ENCODE measurements around the gene EPS8L3.

DNA sequence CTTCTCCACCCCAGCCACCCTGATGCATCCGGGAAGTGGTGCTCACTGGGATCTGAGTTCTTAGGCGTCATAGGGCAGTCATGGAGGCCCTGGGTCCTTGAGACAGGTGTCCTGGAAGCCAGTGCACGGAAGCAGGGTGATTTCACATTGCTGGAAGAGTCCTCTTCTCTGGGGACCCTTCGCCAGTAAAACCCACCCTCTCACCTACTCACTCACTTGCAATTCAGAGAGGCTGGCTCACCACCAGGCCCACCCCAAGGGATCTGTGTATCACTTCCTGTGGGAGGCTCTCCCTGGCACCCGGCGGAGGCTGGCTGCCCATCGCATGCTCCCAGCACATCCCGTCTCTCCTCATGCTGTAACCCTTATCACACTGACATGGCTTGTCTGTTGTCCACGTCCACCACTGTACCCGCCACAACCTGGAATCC lies 40.2 kb upstream of the EPS8L3 start:
- TF ChIP-seq RAD21 (IDR thresholded peaks at IDR 0.05; ENCODE audit: low read depth) (no peak), EZH2 (IDR thresholded peaks at IDR 0.05) (no peak), YY1 (IDR thresholded peaks at IDR 0.05; ENCODE audit: extremely low read depth, insufficient replicate concordance, low read depth, low read length) (no peak), POLR2AphosphoS5 (IDR thresholded peaks at IDR 0.05; ENCODE audit: low read depth, low read length) (no peak), EZH2phosphoT487 (IDR thresholded peaks at IDR 0.05; ENCODE audit: borderline replicate concordance) (no peak)
- TF ChIP-seq, protein P1, sequence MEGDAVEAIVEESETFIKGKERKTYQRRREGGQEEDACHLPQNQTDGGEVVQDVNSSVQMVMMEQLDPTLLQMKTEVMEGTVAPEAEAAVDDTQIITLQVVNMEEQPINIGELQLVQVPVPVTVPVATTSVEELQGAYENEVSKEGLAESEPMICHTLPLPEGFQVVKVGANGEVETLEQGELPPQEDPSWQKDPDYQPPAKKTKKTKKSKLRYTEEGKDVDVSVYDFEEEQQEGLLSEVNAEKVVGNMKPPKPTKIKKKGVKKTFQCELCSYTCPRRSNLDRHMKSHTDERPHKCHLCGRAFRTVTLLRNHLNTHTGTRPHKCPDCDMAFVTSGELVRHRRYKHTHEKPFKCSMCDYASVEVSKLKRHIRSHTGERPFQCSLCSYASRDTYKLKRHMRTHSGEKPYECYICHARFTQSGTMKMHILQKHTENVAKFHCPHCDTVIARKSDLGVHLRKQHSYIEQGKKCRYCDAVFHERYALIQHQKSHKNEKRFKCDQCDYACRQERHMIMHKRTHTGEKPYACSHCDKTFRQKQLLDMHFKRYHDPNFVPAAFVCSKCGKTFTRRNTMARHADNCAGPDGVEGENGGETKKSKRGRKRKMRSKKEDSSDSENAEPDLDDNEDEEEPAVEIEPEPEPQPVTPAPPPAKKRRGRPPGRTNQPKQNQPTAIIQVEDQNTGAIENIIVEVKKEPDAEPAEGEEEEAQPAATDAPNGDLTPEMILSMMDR (IDR thresholded peaks at IDR 0.05 in 2 of 3, conservative IDR thresholded peaks at IDR 0.05 in 1 of 3; ENCODE audit: borderline replicate concordance in 1 of 3, insufficient read depth in 1 of 3, low read depth in 2 of 3, low read length in 2 of 3), result no peak

All from HCT116 (cell line).